Hepatocyte (in vitro differentiated cells): ENCODE measurements around the gene LYPD1. TPM values are rescaled to one million over a fixed set of nuclear protein-coding genes. Genes with fewer than 3 reads are reported as not detected.

Source experiments
- DNase-seq: peaks from one replicate; pipeline ENCODE4 v3.0.0-alpha.2; 2016; ENCODE audit warnings: low spot score
- H2AFZ ChIP-seq: fragments of 200-600 bp; sonication (generic); 2 replicates; pipeline ENCODE4 v1.6.0; 2016; ENCODE audit warnings: antibody characterized with exemption, mild to moderate bottlenecking
- H3K27ac ChIP-seq: fragments of 200-600 bp; sonication (generic); 2 replicates; pipeline ENCODE4 v1.5.1; 2016; ENCODE audit warnings: mild to moderate bottlenecking
- H3K27me3 ChIP-seq: fragments of 200-600 bp; sonication (generic); 2 replicates; pipeline ENCODE4 v1.6.1; 2016
- H3K36me3 ChIP-seq: fragments of 200-600 bp; sonication (generic); replicated peaks from 2 replicates; pipeline ENCODE4 v1.5.1; 2016; ENCODE audit warnings: low read depth; ENCODE audit not compliant: insufficient read depth
- H3K4me1 ChIP-seq: fragments of 200-600 bp; sonication (generic); 2 replicates; pipeline ENCODE4 v1.5.1; 2016; ENCODE audit warnings: mild to moderate bottlenecking, moderate library complexity; ENCODE audit not compliant: insufficient read depth
- H3K4me2 ChIP-seq: fragments of 200-600 bp; sonication (generic); 2 replicates; pipeline ENCODE4 v1.6.0; 2016
- H3K4me3 ChIP-seq: fragments of 200-600 bp; sonication (generic); 2 replicates; pipeline ENCODE4 v1.5.1; 2016; ENCODE audit warnings: mild to moderate bottlenecking
- H3K79me2 ChIP-seq: fragments of 200-600 bp; sonication (generic); 2 replicates; pipeline ENCODE4 v1.6.0; 2017; ENCODE audit warnings: mild to moderate bottlenecking
- H3K9me2 ChIP-seq: fragments of 200-600 bp; sonication (generic); replicated peaks from 2 replicates; pipeline ENCODE4 v1.6.0; 2017; ENCODE audit warnings: mild to moderate bottlenecking; ENCODE audit not compliant: insufficient read depth
- H3K9me3 ChIP-seq: fragments of 200-600 bp; sonication (generic); 2 replicates; pipeline ENCODE4 v1.5.1; 2016; ENCODE audit warnings: low read depth, mild to moderate bottlenecking
- H4K20me1 ChIP-seq: fragments of 200-600 bp; sonication (generic); 2 replicates; pipeline ENCODE4 v1.6.0; 2016; ENCODE audit warnings: mild to moderate bottlenecking; ENCODE audit not compliant: insufficient read depth, poor library complexity, severe bottlenecking
- CTCF ChIP-seq: fragments of 200-600 bp; sonication (generic); IDR thresholded peaks from 2 replicates; pipeline ENCODE4 v1.5.1; 2016; ENCODE audit warnings: antibody characterized with exemption, mild to moderate bottlenecking; ENCODE audit not compliant: poor library complexity
- EZH2 ChIP-seq: fragments of 200-600 bp; sonication (generic); IDR thresholded peaks from 2 replicates; pipeline ENCODE4 v1.6.1; 2016; ENCODE audit warnings: antibody characterized with exemption, mild to moderate bottlenecking, borderline replicate concordance
- EZH2phosphoT487 ChIP-seq: fragments of 200-600 bp; sonication (generic); IDR thresholded peaks from one replicate; pipeline ENCODE4 v1.6.1; 2018; ENCODE audit warnings: antibody characterized with exemption, mild to moderate bottlenecking, low read depth, moderate library complexity; ENCODE audit not compliant: unreplicated experiment, severe bottlenecking
- WGBS: methylation state at CpG from one replicate; pipeline ENCODE4 v1.1.6; 2016; ENCODE audit warnings: low lambda C conversion rate; ENCODE audit errors: missing lambda C conversion rate; 5-methylcytosine and 5-hydroxymethylcytosine counted together
- polyA plus RNA-seq: library from polyadenylated mRNA; unstranded; fragments of >200 nt; fragmentation: Nextera tagmentation; extraction: Ambion mirVana; gene quantifications from 2 replicates; pipeline ENCODE4 v1.2.1, GENCODE V29; 2016
- total RNA-seq: library from RNA; depleted of rRNA; stranded (reverse); fragments of >200 nt; gene quantifications from 2 replicates; pipeline ENCODE4 v1.2.3, GENCODE V29; 2014

Gene LYPD1
- total and polyA plus RNA-seq, 2 experiments from 2014 or later, result 20.2 to 25.1 TPM

GRCh38 chr2:132690664-132691303, 20.8 kb upstream of the LYPD1 start:
- no peaks in the 10 kb centered on the region for H3K9me3 ChIP-seq
- no peaks in the 10 kb centered on the region for H4K20me1 ChIP-seq
- no peaks in the 10 kb centered on the region for H3K27me3 ChIP-seq
- no peak overlapping the region for H2AFZ ChIP-seq
- H3K36me3 ChIP-seq, result no peaks in the 10 kb centered on the region
- TF ChIP-seq EZH2 (no peak), EZH2phosphoT487 (no peak), CTCF (no peak)
- H3K9me2 ChIP-seq, result no peaks in the 10 kb centered on the region
- 90% methylated on average over 1 of the region's 1 CpG for WGBS
- no peaks in the 10 kb centered on the region for H3K4me1 ChIP-seq
- H3K79me2 ChIP-seq, result no peaks in the 10 kb centered on the region
- no peak overlapping the region for H3K27ac ChIP-seq
- no peak for DNase-seq
- H3K4me2 ChIP-seq, result no peak overlapping the region
- no peak overlapping the region for H3K4me3 ChIP-seq

GRCh38 chr2:132681766-132682165, 11.8 kb upstream of the LYPD1 start:
- Histone ChIP-seq H2AFZ (no peak overlapping the region), H3K27me3 (no peaks in the 10 kb centered on the region), H4K20me1 (no peaks in the 10 kb centered on the region), H3K36me3 (no peaks in the 10 kb centered on the region), H3K4me1 (no peaks in the 10 kb centered on the region), H3K4me2 (no peak overlapping the region), H3K4me3 (no peak overlapping the region), H3K9me2 (no peaks in the 10 kb centered on the region), H3K27ac (no peak overlapping the region), H3K9me3 (no peaks in the 10 kb centered on the region), H3K79me2 (no peaks in the 10 kb centered on the region)
- DNase-seq, result no peak
- WGBS, result 81% methylated on average over 1 of the region's 1 CpG
- TF ChIP-seq EZH2phosphoT487, result no peak

- H3K27ac ChIP-seq, result no peak overlapping the region
- H3K4me2 ChIP-seq, result no peak overlapping the region
- no peak overlapping the region for H3K4me3 ChIP-seq
- no peaks in the 10 kb centered on the region for H4K20me1 ChIP-seq
- no peaks in the 10 kb centered on the region for H3K9me3 ChIP-seq
- no peak for DNase-seq
- no peaks in the 10 kb centered on the region for H3K4me1 ChIP-seq
- no peak for TF ChIP-seq EZH2
- H3K36me3 ChIP-seq, result no peaks in the 10 kb centered on the region
- H2AFZ ChIP-seq, result no peak overlapping the region
- no peaks in the 10 kb centered on the region for H3K27me3 ChIP-seq
- no peaks in the 10 kb centered on the region for H3K79me2 ChIP-seq
- H3K9me2 ChIP-seq, result no peaks in the 10 kb centered on the region
- WGBS, result 81% methylated on average over 3 of the region's 3 CpGs
Measured at GRCh38 chr2:132680544-132680943, 10.5 kb upstream of the LYPD1 start.

GRCh38 chr2:132678483-132678882, 8.5 kb upstream of the LYPD1 start:
- Histone ChIP-seq H3K9me3 (no peaks in the 10 kb centered on the region), H3K36me3 (no peaks in the 10 kb centered on the region), H3K4me1 (no peaks in the 10 kb centered on the region), H2AFZ (no peak overlapping the region), H3K4me2 (no peak overlapping the region), H3K9me2 (no peaks in the 10 kb centered on the region), H3K27me3 (no peaks in the 10 kb centered on the region), H3K4me3 (no peak overlapping the region), H3K79me2 (no peaks in the 10 kb centered on the region), H3K27ac (no peak overlapping the region), H4K20me1 (no peaks in the 10 kb centered on the region)
- no peak for DNase-seq
- WGBS, result 88% methylated on average over 2 of the region's 2 CpGs
- TF ChIP-seq EZH2, result no peak
- no peak for TF ChIP-seq CTCF
- no peak for TF ChIP-seq EZH2phosphoT487
